HG02642 (cell line): ENCODE measurements around the gene TEN1.

Experiments
- ATAC-seq: cut with Tn5 transposase; IDR thresholded peaks from one replicate; pipeline ENCODE4 v1.9.1; 2021; ENCODE audit warnings: mild to moderate bottlenecking; ENCODE audit not compliant: unreplicated experiment, poor library complexity

The TEN1 gene

GRCh38 chr17:75975757-75976174 is 3.3 kb upstream of the TEN1 start:
- ATAC-seq, result no peak

- ATAC-seq, result no peak
Observed at GRCh38 chr17:75976175-75976848, 2.7 kb upstream of the TEN1 start.

GRCh38 chr17:75979705-75980187 is 706 bp downstream of the TEN1 start:
- no peak for ATAC-seq

- no peak for ATAC-seq
Observed at GRCh38 chr17:75980188-75981018, 1.4 kb downstream of the TEN1 start.

GRCh38 chr17:75981019-75981615 is 2.1 kb downstream of the TEN1 start:
- no peak for ATAC-seq

GRCh38 chr17:75983501-75984181 is 4.6 kb downstream of the TEN1 start:
- ATAC-seq, result no peak

GRCh38 chr17:75985986-75986385 is 6.9 kb downstream of the TEN1 start:
- ATAC-seq, result no peak

GRCh38 chr17:75987041-75987440 is 8.0 kb downstream of the TEN1 start:
- ATAC-seq, result no peak

GRCh38 chr17:75991396-75991795 is 12.4 kb downstream of the TEN1 start:
- no peak for ATAC-seq

- no peak for ATAC-seq
Observed at GRCh38 chr17:75994802-75995370, 15.8 kb downstream of the TEN1 start.

GRCh38 chr17:75995385-75995925 is 16.4 kb downstream of the TEN1 start:
- ATAC-seq, result no peak

- ATAC-seq, result no peak
Observed at GRCh38 chr17:75996665-75997590, 17.9 kb downstream of the TEN1 start.

- no peak for ATAC-seq
Observed at GRCh38 chr17:75998327-75998795, 19.3 kb downstream of the TEN1 start.

GRCh38 chr17:76000016-76000754 is 21.1 kb downstream of the TEN1 start:
- ATAC-seq, result peak; percentile 48

- ATAC-seq, result no peak
Observed at GRCh38 chr17:76000755-76001521, 21.9 kb downstream of the TEN1 start, which contains the start of gene CDK3. Gene CDK3, plus strand, starts transcription at chr17:76000855. Its CDS starts 571 bp downstream, at chr17:76001426.

GRCh38 chr17:76002100-76002499 is 23.1 kb downstream of the TEN1 start:
- ATAC-seq, result no peak

GRCh38 chr17:76003915-76004314 is 24.9 kb downstream of the TEN1 start:
- ATAC-seq, result no peak
